HG03025 (cell line): ENCODE data around the gene MRNIP.
A peak's percentile ranks its signal among the peaks of the same experiment; 100 is the strongest.
"Not testable (repeated sequence)": the region's sequence is repeated elsewhere in the genome, so short reads cannot be mapped to it uniquely, and the experiment has no call there.

Experiments
- ATAC-seq: cut with Tn5 transposase; IDR thresholded peaks from one replicate; pipeline ENCODE4 v1.9.1; 2021; ENCODE audit warnings: mild to moderate bottlenecking, moderate library complexity; ENCODE audit not compliant: unreplicated experiment, low FRiP score

Gene MRNIP

DNA sequence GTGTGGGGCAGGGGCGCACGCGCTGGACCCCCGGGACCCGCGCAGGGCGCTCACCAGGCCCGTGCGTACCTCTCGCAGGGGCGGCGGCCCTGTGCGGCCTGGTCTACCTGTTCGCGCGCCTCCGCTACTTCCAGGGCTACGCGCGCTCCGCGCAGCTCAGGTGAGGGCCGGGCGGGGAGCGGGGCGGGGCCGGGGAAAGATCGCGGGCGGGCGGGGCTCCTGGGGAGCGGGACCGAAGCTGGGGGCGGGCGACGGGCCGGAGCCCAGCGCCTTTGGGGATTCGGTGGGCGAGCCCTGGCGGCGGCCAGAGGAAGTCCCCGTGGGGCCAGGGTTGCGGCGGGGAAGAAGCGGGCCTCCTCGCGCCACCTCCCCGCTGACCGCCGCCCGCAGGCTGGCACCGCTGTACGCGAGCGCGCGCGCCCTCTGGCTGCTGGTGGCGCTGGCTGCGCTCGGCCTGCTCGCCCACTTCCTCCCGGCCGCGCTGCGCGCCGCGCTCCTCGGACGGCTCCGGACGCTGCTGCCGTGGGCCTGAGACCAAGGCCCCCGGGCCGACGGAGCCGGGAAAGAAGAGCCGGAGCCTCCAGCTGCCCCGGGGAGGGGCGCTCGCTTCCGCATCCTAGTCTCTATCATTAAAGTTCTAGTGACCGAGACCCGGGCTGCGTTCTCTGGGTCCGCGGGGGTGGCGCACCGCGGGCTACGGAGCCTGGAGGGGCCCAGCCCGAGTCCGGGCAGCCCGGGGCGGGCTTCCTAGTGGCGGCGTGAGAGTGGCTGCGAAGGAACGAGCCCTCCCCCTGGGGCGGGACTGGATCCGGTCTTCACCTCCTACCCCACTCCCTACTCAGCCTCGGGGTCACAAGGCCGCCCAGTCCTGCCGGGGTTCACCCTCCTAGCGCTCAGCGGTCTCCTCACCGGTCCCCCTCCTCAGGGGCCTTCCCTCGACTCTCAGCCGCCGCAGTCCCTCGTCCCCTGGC is 62.5 kb downstream of the MRNIP start:
- ATAC-seq: peak; percentile 68

DNA sequence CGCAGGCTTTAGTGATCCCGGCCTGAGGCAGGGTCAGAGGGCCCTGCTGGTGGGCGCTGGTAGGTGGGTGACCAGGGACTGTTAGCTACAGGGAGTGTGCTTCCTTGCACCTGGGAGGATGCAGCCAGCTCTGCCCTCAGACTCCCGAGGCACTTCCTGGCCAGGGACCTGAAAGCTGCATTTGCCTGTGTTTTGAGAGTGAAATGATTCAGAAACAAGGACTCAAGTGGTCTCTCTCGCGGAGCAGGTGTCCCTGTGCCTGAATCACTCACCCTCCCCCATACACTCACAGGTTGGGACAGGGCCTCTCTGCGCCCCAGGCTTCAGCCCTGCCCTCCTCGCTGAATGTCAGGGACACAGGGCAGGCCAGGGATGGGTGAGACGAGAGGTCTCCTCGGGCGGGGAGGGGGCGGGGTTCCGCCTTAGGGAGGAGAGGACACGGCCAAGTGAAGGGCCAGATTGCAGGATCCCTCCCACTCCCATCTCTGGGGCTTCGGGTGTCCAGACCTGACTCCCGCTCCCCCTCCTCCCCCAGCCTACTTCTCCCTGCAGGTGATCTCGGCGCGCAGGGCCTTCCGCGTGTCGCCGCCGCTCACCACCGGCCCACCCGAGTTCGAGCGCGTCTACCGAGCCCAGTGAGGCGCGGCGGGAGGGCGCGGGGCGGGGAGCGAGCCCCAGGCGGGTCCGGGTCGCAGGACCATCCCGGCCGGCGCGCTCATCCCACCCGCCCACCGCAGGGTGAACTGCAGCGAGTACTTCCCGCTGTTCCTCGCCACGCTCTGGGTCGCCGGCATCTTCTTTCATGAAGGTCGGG is 63.4 kb downstream of the MRNIP start:
- peak; percentile 5 for ATAC-seq

DNA sequence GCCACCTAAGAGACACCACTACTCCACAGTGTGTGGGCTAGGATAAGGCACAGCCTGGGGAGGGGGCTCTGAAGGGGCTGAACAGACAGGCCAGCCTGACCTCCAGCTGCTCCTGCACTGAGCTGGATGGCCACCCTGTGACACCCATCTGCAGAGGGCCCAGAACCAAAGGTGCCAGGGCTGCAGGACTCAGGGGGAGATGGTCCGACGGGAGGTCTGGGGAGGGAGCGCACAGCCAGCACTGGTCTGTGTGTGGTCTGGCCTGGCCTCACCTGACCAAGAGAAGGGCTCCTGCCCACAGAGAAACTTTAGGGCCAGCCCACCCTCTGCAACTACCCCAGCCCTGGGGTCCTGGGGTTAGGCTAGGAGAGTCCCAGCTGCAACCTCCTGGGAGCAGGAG is 64.0 kb downstream of the MRNIP start:
- no peak for ATAC-seq

DNA sequence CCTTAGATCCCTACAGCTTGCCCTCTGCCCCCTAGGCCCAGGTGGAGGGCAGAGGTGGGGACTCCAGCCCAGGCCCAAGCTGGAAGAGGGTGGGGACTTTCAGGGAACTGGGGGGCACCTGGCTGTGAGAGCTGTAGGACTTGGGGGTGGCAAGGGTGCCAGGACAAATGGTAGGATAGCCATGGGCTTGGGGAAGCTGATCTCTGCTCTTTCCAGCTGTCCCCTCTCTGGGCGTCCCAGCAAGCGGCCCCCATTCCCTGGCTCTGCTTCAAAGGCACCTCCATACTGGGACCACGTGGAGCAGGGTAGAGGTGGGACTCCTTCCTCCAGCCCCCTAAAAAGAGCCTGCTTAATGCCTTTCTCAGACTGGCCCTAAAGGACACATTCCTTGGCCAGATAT is 64.4 kb downstream of the MRNIP start:
- no peak for ATAC-seq

DNA sequence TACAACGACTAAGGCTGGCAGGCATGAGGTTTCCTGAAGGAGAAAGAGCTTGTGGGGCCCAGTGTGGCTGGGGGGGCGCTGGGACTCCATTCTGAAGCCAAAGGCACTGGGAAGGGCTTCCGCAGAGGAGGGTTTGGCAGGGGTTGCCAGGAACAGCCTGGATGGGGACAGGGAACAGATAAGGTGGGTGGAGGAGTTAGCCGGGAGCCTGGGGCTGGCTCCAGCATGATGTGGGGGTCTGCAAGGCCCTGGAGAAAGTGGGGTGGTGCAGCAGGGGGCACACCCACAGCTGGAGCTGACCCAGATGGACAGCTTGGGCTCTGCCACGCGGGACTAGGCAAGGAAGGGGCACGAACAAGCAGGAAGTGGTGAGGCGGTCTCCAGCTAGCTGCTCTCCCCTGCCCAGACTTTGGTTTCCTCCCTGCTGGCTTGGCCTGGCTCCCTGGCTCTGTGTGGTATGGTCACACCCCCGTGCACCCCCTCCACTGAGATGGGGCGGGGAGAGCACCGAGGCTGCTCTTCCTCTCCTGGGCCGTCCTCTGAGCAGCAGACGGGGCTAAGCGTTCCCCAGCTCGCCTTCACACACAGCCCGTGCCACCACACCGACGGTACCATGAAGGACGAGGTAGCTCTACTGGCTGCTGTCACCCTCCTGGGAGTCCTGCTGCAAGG is 65.0 kb downstream of the MRNIP start, which contains the start of gene LTC4S:
TSS of gene LTC4S (plus strand) at position 519 of the 672 bp plus-strand sequence. CDS start at position 614, 95 bp downstream.
- ATAC-seq: no peak

DNA sequence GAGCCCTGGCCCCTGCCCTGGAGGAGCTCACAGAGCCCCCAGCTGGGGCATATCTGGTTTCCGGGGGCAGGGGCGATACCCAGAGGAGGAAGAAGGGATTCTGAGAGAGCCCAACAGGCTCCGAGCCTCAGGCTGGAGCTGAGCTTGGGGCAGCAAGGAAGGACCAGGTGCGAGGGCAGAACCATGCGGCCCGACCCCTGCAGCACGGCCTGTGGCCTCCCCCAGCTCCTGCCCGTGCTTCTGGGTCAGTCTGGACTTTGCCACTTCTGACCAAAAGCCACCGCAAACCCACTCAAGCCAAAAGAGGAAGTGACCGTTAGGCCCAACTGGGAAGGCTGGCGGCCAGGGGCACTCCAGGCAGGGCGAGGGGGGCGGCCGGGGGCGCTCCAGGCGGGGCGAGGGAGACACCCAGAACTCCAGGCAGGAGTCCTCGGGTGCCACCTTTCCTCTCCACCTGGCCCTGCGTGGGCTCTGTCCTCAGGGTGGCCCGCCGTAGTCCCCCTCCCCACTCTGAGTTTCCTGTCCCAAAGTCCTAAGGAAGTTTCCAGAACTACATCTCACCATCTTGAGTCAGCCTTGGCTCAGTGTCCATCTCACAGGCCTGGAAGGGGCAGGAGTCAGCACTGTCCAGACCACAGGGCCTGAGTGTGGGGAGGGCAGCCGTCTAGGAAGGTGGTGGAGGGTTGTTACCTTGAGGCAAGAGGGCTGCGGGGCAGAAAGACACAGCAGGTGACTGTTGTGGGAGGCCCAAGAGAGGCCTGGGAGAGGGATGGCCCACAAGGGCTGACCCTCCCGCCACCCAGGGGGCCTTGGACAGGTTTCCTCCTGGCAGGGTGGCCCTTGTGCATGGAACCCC is 65.8 kb downstream of the MRNIP start:
- no peak for ATAC-seq

DNA sequence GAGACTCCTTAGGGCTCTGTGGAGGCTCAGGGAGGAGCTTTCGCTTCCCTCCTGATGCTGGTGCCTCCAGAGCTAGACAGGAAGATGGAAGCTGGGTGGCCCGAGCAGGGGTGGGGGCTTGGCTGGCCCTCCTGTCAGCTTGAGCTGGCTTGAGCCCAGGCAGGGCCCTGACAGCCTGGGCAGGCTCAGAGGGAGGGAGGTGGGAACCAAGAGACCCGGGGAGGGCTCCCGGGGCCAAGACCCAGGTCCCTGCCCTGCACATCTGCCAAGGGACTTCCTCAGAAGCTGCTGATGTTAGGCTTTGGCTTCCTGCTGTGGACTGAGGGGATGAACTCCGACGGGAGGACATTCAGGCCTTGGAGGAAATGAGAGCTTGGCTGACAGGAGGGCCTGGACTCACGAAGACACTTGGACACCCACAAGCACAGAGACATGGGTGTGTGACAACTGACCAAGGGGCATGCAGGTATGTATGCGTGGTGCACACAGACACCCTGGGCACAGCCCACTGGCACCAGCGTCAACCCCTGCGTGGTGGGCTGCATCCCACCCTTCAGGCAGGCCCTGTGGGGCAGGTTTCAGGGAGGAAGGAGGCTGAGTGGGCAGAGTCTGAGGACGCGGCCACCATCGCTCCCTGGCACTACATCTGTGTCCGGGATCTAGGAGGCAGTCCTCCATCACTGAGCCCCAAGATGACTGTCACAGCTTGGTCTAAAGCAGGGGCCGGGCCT is 66.6 kb downstream of the MRNIP start:
- no peak for ATAC-seq

DNA sequence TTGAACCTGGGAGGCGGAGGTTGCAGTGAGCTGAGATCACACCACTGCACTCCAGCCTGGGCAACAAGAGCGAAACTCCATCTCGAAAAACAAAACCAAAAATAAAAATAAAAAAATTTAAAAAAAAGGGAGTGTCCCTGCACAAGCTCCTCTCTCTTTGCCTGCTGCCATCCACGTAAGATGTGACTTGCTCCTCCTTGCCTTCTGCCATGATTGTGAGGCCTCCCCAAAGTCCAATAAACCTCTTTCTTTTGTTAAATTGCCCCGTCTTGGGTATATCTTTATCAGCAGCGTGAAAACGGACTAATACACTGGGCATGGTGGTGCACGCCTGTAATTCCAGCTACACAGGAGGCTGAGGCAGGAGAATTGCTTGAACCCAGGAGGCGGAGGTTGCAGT is 69.3 kb downstream of the MRNIP start:
- ATAC-seq: not testable (repeated sequence)

DNA sequence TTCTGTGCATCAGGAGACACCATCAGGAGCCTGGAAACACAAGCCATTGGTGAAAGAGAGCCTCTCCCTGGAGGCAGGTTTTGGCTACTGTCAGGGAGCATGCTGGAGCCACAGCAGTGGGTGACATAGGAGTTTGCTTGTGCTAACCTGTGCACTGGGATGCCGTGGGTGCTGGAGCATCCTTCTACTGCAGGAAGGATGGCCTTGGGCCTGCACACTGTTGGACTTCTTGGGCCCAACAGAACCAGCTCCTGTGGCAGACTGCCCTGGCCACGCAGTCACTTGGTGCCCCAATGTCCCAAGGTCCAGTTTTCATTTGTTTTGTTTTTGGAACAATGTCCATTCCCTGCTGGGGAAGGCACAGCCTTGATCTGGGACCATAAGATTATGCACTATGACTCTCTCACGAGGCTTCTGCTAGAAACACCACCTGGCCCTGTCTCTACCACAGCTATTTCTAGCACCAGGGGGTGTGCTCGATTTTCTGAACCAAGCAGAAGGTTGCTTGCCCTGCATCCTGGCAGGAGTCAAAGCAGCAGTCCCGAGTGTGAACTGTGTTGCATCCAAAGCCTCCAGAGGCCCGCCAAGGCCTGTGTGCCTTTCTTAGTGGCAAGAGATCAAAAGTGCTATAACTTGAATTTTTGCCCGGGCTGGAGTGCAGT is 70.3 kb downstream of the MRNIP start:
- ATAC-seq: no peak
